BJ (cell line): ENCODE data around the gene RTP2. TPM values are rescaled to one million over a fixed set of nuclear protein-coding genes. Genes with fewer than 3 reads are reported as not detected.
A peak's percentile ranks its signal among the peaks of the same experiment; 100 is the strongest.

Experiments used
- CTCF ChIA-PET: fragments of 350-600 bp; formaldehyde crosslinking; extraction: SDS; loops from one replicate; lab custom pipeline; 2021; ENCODE audit warnings: antibody characterized with exemption, inconsistent platforms; lab: Yijun Ruan, JAX
- POLR2A ChIA-PET: fragments of 300-600 bp; sonication (Branson Sonifier 250); formaldehyde crosslinking; extraction: SDS; loops from one replicate; lab custom pipeline; 2021; ENCODE audit warnings: antibody characterized with exemption; lab: Charles Lee
- DNase-seq: peaks from one replicate; pipeline ENCODE4 v3.0.0-alpha.2; 2011; ENCODE audit warnings: low read depth
- H3K27me3 ChIP-seq: 2 replicates; pipeline ENCODE4 v1.6.0; 2011; ENCODE audit warnings: low read length; ENCODE audit not compliant: control insufficient read depth, insufficient read depth
- H3K36me3 ChIP-seq: 2 replicates; pipeline ENCODE4 v1.5.1; 2011; ENCODE audit warnings: low read length; ENCODE audit not compliant: control insufficient read depth, insufficient read depth
- H3K4me3 ChIP-seq: 2 replicates; pipeline ENCODE4 v1.5.1; 2011; ENCODE audit warnings: low read depth, mild to moderate bottlenecking, control low read depth, low read length
- CTCF ChIP-seq: IDR thresholded peaks from 2 replicates; pipeline ENCODE4 v1.5.1; 2011; ENCODE audit warnings: low read depth, mild to moderate bottlenecking, control low read depth, inconsistent platforms, low read length, moderate library complexity; ENCODE audit not compliant: insufficient read depth
- polyA minus RNA-seq: library from RNA; depleted of rRNA, polyadenylated mRNA; stranded (reverse); fragments of >200 nt; gene quantifications from 2 replicates; pipeline ENCODE4 v1.2.3, GENCODE V29; 2011; rRNA and poly(A)+ RNA removed
- polyA plus RNA-seq: library from polyadenylated mRNA; depleted of rRNA; stranded (reverse); fragments of >200 nt; gene quantifications from 2 replicates; pipeline ENCODE4 v1.2.3, GENCODE V29; 2011; rRNA removed

RTP2 gene, protein sequence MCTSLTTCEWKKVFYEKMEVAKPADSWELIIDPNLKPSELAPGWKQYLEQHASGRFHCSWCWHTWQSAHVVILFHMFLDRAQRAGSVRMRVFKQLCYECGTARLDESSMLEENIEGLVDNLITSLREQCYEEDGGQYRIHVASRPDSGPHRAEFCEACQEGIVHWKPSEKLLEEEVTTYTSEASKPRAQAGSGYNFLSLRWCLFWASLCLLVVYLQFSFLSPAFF
- polyA plus RNA-seq (not detected in 2 replicates), polyA minus RNA-seq (not detected in 2 replicates)

DNA sequence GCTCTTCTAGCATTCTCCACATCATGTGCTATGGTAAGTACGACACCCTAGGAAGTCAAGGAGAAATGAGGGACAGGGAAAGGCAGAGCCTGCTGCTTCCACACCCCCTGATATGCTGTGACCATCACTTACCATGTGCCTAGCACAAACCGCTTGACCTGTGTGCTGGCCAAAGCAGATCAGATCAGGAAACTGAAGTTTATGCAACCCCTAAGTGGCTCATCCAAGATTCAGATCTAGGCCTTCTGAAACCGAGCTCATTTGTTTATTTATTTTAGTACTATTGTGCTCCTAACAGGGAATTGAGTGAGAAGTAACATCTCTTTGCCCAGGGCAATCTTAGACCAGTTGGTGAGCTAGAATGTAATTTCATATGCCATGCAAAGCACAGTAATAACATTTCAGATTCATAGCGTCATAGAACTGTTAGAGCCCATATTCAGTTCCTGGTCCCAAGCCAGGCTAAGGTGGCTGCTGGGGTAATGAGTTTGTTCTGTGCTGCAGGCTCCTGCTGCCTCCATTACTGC is at the start of gene RTP2:
RTP2 (minus strand) TSS at position 51 of the 527 bp plus-strand sequence. CDS start 429 bp downstream, outside the sequence.
- Histone ChIP-seq H3K27me3 (peaks cover 1% of the 10 kb centered on the region), H3K36me3 (no peaks in the 10 kb centered on the region), H3K4me3 (no peak within 1 kb of the TSS)
- no peak for TF ChIP-seq CTCF
- ChIA-PET POLR2A (no interaction called here), CTCF (interaction anchor here (1.0 to 6.3 kb wide), 5 partner anchors 12 to 384 kb away, joined by 3 to 62 read pairs (median 12); no protein-coding TSS in a partner anchor)
- DNase-seq: no peak

GRCh38 chr3:187750513-187751123 is 48.3 kb upstream of the RTP2 start:
- Histone ChIP-seq H3K27me3 (no peaks in the 10 kb centered on the region), H3K4me3 (no peak overlapping the region), H3K36me3 (no peaks in the 10 kb centered on the region)
- TF ChIP-seq CTCF: no peak
- CTCF ChIA-PET: interaction anchor here (0.6 to 8.2 kb wide), 5 partner anchors 10 to 1204 kb away, joined by 3 to 91 read pairs (median 4); no protein-coding TSS in a partner anchor
- DNase-seq: no peak
- POLR2A ChIA-PET: no interaction called here

GRCh38 chr3:187750006-187750512 is 47.7 kb upstream of the RTP2 start:
- no peak for TF ChIP-seq CTCF
- Histone ChIP-seq H3K36me3 (no peaks in the 10 kb centered on the region), H3K4me3 (no peak overlapping the region), H3K27me3 (no peaks in the 10 kb centered on the region)
- no peak for DNase-seq
- ChIA-PET CTCF (interaction anchor here (0.6 to 8.2 kb wide), 5 partner anchors 10 to 1205 kb away, joined by 3 to 91 read pairs (median 6); no protein-coding TSS in a partner anchor), POLR2A (interaction anchor here (0.6 kb wide), 1 partner anchor 9 kb away, joined by 3 read pairs; no protein-coding TSS in a partner anchor)

DNA sequence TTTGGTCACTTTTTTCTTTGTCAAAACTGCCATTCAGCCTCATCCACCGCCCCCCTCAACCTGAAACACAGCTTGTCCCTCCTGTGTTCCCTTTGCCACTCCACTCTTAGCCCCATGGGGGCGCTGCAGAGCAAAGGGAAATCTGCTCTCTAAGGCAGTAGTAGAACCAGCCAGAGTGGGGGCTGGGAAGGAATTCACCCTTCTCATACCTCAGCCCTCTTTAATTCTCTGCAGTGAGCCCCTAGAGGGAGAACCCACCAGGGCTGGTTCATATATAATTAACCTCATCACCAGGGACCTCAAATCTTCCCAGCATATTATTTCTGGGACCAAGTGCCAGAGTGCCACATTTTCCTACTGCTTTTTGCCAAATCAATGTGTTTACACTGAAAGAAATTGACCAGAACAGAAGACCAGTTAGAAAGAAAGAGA is 45.7 kb upstream of the RTP2 start:
- H3K4me3 ChIP-seq: no peak overlapping the region
- H3K27me3 ChIP-seq: no peaks in the 10 kb centered on the region
- no peak for DNase-seq
- ChIA-PET CTCF (interaction anchor here (0.6 to 8.2 kb wide), 31 partner anchors 8 to 1207 kb away, joined by 3 to 91 read pairs (median 4); partner anchors contain the start of gene LPP), POLR2A (no interaction called here)
- TF ChIP-seq CTCF: peak; percentile 99
- no peaks in the 10 kb centered on the region for H3K36me3 ChIP-seq
